Measurements from ENCODE around the gene PARP1.

- TF ChIP-seq CTCF (IDR thresholded peaks at IDR 0.05) (no peak), POLR2A (IDR thresholded peaks at IDR 0.05) (no peak), EP300 (IDR thresholded peaks at IDR 0.05) (no peak)
Measured at GRCh38 chr1:226327761-226328162, 80.1 kb downstream of the PARP1 start.
